Astrocyte of the cerebellum (primary cell): ENCODE data around the gene IL4R.
A peak's percentile ranks its signal among the peaks of the same experiment; 100 is the strongest.

ENCODE experiments used
- DNase-seq: peaks from one replicate; pipeline ENCODE4 v3.0.0-alpha.2; 2011; ENCODE audit warnings: low read depth
- H3K4me3 ChIP-seq: 2 replicates; pipeline ENCODE4 v1.5.1; 2011; ENCODE audit warnings: mild to moderate bottlenecking, low read depth, low read length, moderate library complexity
- CTCF ChIP-seq: IDR thresholded peaks from 2 replicates; pipeline ENCODE4 v1.5.1; 2012; ENCODE audit warnings: low read length, low read depth, moderate library complexity, mild to moderate bottlenecking; ENCODE audit errors: missing control alignments
- in situ Hi-C: cut with HindIII; loops from 2 replicates; pipeline ENCODE4 v1.10.0; 2017; ENCODE audit warnings: low sequenced_read_pairs

The IL4R gene

GRCh38 chr16:27289669-27290068 lies 24.1 kb upstream of the IL4R start:
- H3K4me3 ChIP-seq = no peak overlapping the region
- in situ Hi-C loops = no loop called here
- TF ChIP-seq CTCF = no peak
- DNase-seq = peak; percentile 26

GRCh38 chr16:27290562-27290961 lies 23.2 kb upstream of the IL4R start:
- no peak for DNase-seq
- in situ Hi-C loops = no loop called here
- no peak overlapping the region for H3K4me3 ChIP-seq
- no peak for TF ChIP-seq CTCF

GRCh38 chr16:27291106-27291505 lies 22.7 kb upstream of the IL4R start:
- TF ChIP-seq CTCF = no peak
- H3K4me3 ChIP-seq = no peak overlapping the region
- in situ Hi-C loops = no loop called here
- DNase-seq = no peak

- in situ Hi-C loops = no loop called here
- TF ChIP-seq CTCF = no peak
- DNase-seq = no peak
- H3K4me3 ChIP-seq = no peak overlapping the region
Measured at GRCh38 chr16:27291722-27292240, 22.0 kb upstream of the IL4R start.

- no peak for TF ChIP-seq CTCF
- in situ Hi-C loops = no loop called here
- H3K4me3 ChIP-seq = no peak overlapping the region
- no peak for DNase-seq
Measured at GRCh38 chr16:27293343-27293742, 20.4 kb upstream of the IL4R start.

- H3K4me3 ChIP-seq = no peak overlapping the region
- TF ChIP-seq CTCF = no peak
- in situ Hi-C loops = no loop called here
- DNase-seq = no peak
Measured at GRCh38 chr16:27298132-27298531, 15.6 kb upstream of the IL4R start.
